LNCaP clone FGC (cell line): ENCODE results near the gene SRP68.

Experiments
- DNase-seq: peaks from one replicate; pipeline ENCODE4 v3.0.0-alpha.2; 2011; ENCODE audit warnings: low read depth
- H3K4me3 ChIP-seq: 2 replicates; pipeline ENCODE4 v1.5.1; 2011; ENCODE audit warnings: mild to moderate bottlenecking, low read depth, low read length, control low read depth
- CTCF ChIP-seq: IDR thresholded peaks from 2 replicates; pipeline ENCODE4 v1.5.1; 2012; ENCODE audit warnings: mild to moderate bottlenecking; ENCODE audit not compliant: control insufficient read depth, insufficient read depth; ENCODE audit errors: extremely low read depth

The SRP68 gene

GRCh38 chr17:76097716-76098295 lies 25.5 kb upstream of the SRP68 start:
- no peak for DNase-seq
- no peak overlapping the region for H3K4me3 ChIP-seq
- TF ChIP-seq CTCF: no peak

- DNase-seq: no peak
- H3K4me3 ChIP-seq: no peak overlapping the region
- no peak for TF ChIP-seq CTCF
Measured at GRCh38 chr17:76095943-76096342, 23.6 kb upstream of the SRP68 start.

DNA sequence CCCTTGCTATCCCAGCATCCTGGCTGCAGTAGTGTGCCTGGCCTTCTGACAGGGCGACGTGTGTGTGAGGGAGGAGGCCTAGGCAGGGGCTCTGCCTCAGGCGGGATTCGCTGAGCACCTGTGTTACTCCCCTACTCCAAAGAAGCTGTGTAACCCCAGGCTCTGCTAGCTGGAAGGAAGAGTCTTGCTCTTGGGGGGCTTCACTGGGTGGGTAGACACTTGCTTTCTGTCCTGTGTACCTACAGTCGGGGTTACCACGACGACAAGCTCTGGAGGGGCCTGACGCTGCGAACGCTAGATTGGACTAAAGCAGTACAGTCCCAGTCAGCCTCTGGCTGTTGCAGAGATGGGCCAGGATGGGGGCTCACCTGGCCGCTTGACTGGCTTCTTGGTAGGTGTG lies 21.7 kb upstream of the SRP68 start:
- no peak for DNase-seq
- TF ChIP-seq CTCF: no peak
- H3K4me3 ChIP-seq: no peak overlapping the region

GRCh38 chr17:76092526-76093413 lies 20.5 kb upstream of the SRP68 start:
- TF ChIP-seq CTCF: no peak
- no peak overlapping the region for H3K4me3 ChIP-seq
- no peak for DNase-seq

GRCh38 chr17:76091526-76092286 lies 19.4 kb upstream of the SRP68 start:
- H3K4me3 ChIP-seq: no peak overlapping the region
- DNase-seq: no peak
- no peak for TF ChIP-seq CTCF

DNA sequence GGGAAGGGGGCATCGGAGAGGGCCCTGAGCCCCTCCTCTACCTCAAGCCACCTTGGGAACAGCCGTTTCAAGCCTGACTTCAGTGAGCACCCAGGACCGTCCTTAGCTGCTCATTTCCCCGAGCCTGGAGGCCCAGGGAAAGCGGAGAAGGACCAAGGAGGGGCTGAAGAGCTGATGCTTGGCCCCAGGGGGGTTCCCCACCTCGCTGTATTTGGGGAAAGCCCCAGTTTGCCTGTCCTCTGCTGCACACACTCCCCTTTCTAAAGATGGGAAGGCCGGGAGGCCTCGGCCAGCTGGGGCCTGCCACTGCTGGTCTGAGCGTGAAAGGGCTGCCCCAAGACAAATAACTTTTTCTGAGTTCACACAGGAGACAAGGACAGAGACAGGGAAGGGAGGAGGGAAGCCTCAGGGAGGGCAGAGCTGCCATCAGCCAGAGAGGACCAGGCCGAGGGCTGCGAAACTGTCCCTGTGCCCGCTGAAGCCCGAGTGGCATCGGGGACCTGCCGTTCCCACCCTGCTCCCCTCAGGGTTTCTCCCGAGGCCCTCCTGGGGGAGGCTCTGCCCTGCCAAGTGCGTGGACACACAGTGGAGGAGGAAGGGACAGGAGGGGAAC lies 18.3 kb upstream of the SRP68 start:
- DNase-seq: no peak
- no peak for TF ChIP-seq CTCF
- no peak overlapping the region for H3K4me3 ChIP-seq
